Spleen (tissue), 7 donors: Measurements from ENCODE around the gene FMNL3.

Experiments used
- CTCF ChIP-seq, 11 experiments: fragments of 200-600 bp in 7 of 11; fragments of 450-650 bp in 4 of 11; sonication (generic) in 4 of 11; IDR thresholded peaks in 8 of 11; conservative IDR thresholded peaks in 3 of 11; 1 replicate in 7 of 11; 2 replicates in 4 of 11; pipeline versions ENCODE4 v1.4.0 to v1.8.0; 2016 to 2021; ENCODE audit warnings: antibody characterized with exemption in 11 of 11, inconsistent platforms in 4 of 11, mild to moderate bottlenecking in 1 of 11
- POLR2A ChIP-seq, 3 donors: fragments of 450-650 bp; IDR thresholded peaks; one replicate each; pipeline ENCODE4 v1.5.1; 2017; ENCODE audit warnings: antibody characterized with exemption in 3 of 3, mild to moderate bottlenecking in 1 of 3
- POLR2AphosphoS5 ChIP-seq, 3 donors: sonication (generic); formaldehyde crosslinking; IDR thresholded peaks; one replicate each; pipeline ENCODE4 v1.5.1; 2017; ENCODE audit warnings: antibody characterized with exemption in 3 of 3
- donor health status: DM: no; HTN: no; CAD: no; lungs with moderate emphysema.
- donor health status: DM: no; HTN: no; CAD: no.
- donor health status: DM: no; HTN: no; CAD: no.

GRCh38 chr12:49708851-49709250, 1.6 kb upstream of the FMNL3 start:
- TF ChIP-seq CTCF (IDR thresholded peaks at IDR 0.05 in 8 of 11, conservative IDR thresholded peaks at IDR 0.05 in 3 of 11) (no peak), POLR2AphosphoS5 (IDR thresholded peaks at IDR 0.05) (no peak), POLR2A (IDR thresholded peaks at IDR 0.05) (no peak)
